Liver (tissue), 9 donors: ENCODE measurements around the gene TUBA3E. TPM values are rescaled to one million over a fixed set of nuclear protein-coding genes. Genes with fewer than 3 reads are reported as not detected.

Experiments used
- DNase-seq: peaks from one replicate; pipeline ENCODE4 v3.0.0-alpha.2; 2017; ENCODE audit warnings: low spot score
- H3K27ac ChIP-seq, 2 donors: one replicate each; pipeline ENCODE4 v1.7.0; 2013; ENCODE audit warnings: inconsistent platforms in 2 of 2, low read length in 2 of 2, control low read depth in 1 of 2, low read depth in 1 of 2, mild to moderate bottlenecking in 1 of 2
- H3K27me3 ChIP-seq, 4 donors: one replicate each; pipeline versions ENCODE4 v1.6.1 to v1.7.0; 2013; ENCODE audit warnings: low read length in 3 of 4, inconsistent platforms in 1 of 4, mild to moderate bottlenecking in 1 of 4, moderate library complexity in 1 of 4; ENCODE audit not compliant: control insufficient read depth in 4 of 4, insufficient read depth in 4 of 4
- H3K36me3 ChIP-seq, 4 donors: one replicate each; pipeline versions ENCODE4 v1.6.1 to v1.7.0; 2013; ENCODE audit warnings: low read length in 3 of 4, mild to moderate bottlenecking in 3 of 4, low read depth in 1 of 4, moderate library complexity in 1 of 4; ENCODE audit not compliant: control insufficient read depth in 4 of 4, insufficient read depth in 3 of 4
- H3K4me1 ChIP-seq, 4 donors: one replicate each; pipeline versions ENCODE4 v1.6.1 to v1.7.0; 2013; ENCODE audit warnings: low read length in 3 of 4, mild to moderate bottlenecking in 3 of 4, moderate library complexity in 1 of 4; ENCODE audit not compliant: control insufficient read depth in 4 of 4, insufficient read depth in 4 of 4
- H3K4me3 ChIP-seq, 3 donors: one replicate each; pipeline versions ENCODE4 v1.6.1 to v1.7.0; 2013; ENCODE audit warnings: low read length in 3 of 3, control low read depth in 1 of 3, low read depth in 1 of 3, mild to moderate bottlenecking in 1 of 3
- H3K9ac ChIP-seq, 2 donors: one replicate each; pipeline ENCODE4 v1.7.0; 2013; ENCODE audit warnings: low read length in 2 of 2, mild to moderate bottlenecking in 2 of 2, moderate library complexity in 2 of 2, control low read depth in 1 of 2, low read depth in 1 of 2
- H3K9me3 ChIP-seq, 4 donors: one replicate each; pipeline versions ENCODE4 v1.6.1 to v1.7.0; 2013; ENCODE audit warnings: low read length in 3 of 4; ENCODE audit not compliant: control insufficient read depth in 4 of 4
- ATF3 ChIP-seq: IDR thresholded peaks from 2 replicates; pipeline ENCODE4 v1.6.1; 2016; ENCODE audit warnings: antibody characterized with exemption
- CTCF ChIP-seq: fragments of 150-350 bp; IDR thresholded peaks from 2 replicates; pipeline ENCODE4 v1.5.1; 2017; ENCODE audit warnings: improper control_type of control experiment, low read depth, low read length; ENCODE audit not compliant: missing input control
- FOXA1 ChIP-seq: IDR thresholded peaks from 2 replicates; pipeline ENCODE4 v1.6.1; 2016; ENCODE audit warnings: antibody characterized with exemption
- FOXA2 ChIP-seq: IDR thresholded peaks from 2 replicates; pipeline ENCODE4 v1.6.1; 2016; ENCODE audit warnings: antibody characterized with exemption
- HNF4A ChIP-seq, 2 donors: conservative IDR thresholded peaks; 2 replicates each; pipeline ENCODE4 v1.6.1; 2016; ENCODE audit warnings: antibody characterized with exemption in 2 of 2, mild to moderate bottlenecking in 2 of 2
- HNF4G ChIP-seq: IDR thresholded peaks from 2 replicates; pipeline ENCODE4 v1.6.1; 2016; ENCODE audit warnings: antibody characterized with exemption
- JUND ChIP-seq, 2 donors: IDR thresholded peaks; 2 replicates each; pipeline ENCODE4 v1.6.1; 2016; ENCODE audit warnings: antibody characterized with exemption in 2 of 2
- MAX ChIP-seq: IDR thresholded peaks from 2 replicates; pipeline ENCODE4 v1.6.1; 2016; ENCODE audit warnings: antibody characterized with exemption
- NR2F2 ChIP-seq: IDR thresholded peaks from 2 replicates; pipeline ENCODE4 v1.6.1; 2016; ENCODE audit warnings: antibody characterized with exemption
- RAD21 ChIP-seq, 2 donors: IDR thresholded peaks; 2 replicates each; pipeline ENCODE4 v1.6.1; 2016; ENCODE audit warnings: antibody characterized with exemption in 2 of 2, mild to moderate bottlenecking in 2 of 2
- REST ChIP-seq: IDR thresholded peaks from 2 replicates; pipeline ENCODE4 v1.6.1; 2016; ENCODE audit warnings: antibody characterized with exemption, mild to moderate bottlenecking
- RXRA ChIP-seq, 2 donors: IDR thresholded peaks; 2 replicates each; pipeline ENCODE4 v1.6.1; 2017 to 2018; ENCODE audit warnings: antibody characterized with exemption in 2 of 2, mild to moderate bottlenecking in 1 of 2
- TAF1 ChIP-seq: conservative IDR thresholded peaks from 2 replicates; pipeline ENCODE4 v1.6.1; 2016; ENCODE audit warnings: antibody characterized with exemption, mild to moderate bottlenecking
- YY1 ChIP-seq: IDR thresholded peaks from 2 replicates; pipeline ENCODE4 v1.6.1; 2016; ENCODE audit warnings: antibody characterized with exemption, mild to moderate bottlenecking
- ZBTB33 ChIP-seq: IDR thresholded peaks from 2 replicates; pipeline ENCODE4 v1.6.1; 2016; ENCODE audit warnings: antibody characterized with exemption
- WGBS: extraction: QIAGEN DNeasy Blood & Tissue Kit; methylation state at CpG from one replicate; pipeline ENCODE4 v1.1.7; 2013; 5-methylcytosine and 5-hydroxymethylcytosine counted together
- polyA plus RNA-seq, 2 donors: library from polyadenylated mRNA; stranded (reverse) in 1 of 2; unstranded in 1 of 2; fragments of 200-250 nt in 1 of 2; fragments of >200 nt in 1 of 2; fragmentation: Nextera tagmentation in 1 of 2; extraction: Ambion mirVana in 1 of 2; gene quantifications; one replicate each; pipeline versions ENCODE4 v1.2.1 to v1.2.3, GENCODE V29; 2013 to 2015
- total RNA-seq, 2 donors: library from RNA; depleted of rRNA; stranded (reverse); fragments of >200 nt; gene quantifications; one replicate each; pipeline ENCODE4 v1.2.3, GENCODE V29; 2014
- donor health status: healthy.
- donor health status: healthy.
- donor health status: healthy.
- donor health status: healthy.
- donor health status: healthy.

TUBA3E gene
- total and polyA plus RNA-seq, 4 donors, result 0.05 to 0.31 TPM; not detected in 2

- TF ChIP-seq ATF3 (no peak), NR2F2 (no peak), RXRA (IDR thresholded peaks at IDR 0.05) (no peak), JUND (IDR thresholded peaks at IDR 0.05) (no peak)
These were observed 12.3 kb downstream of the TUBA3E start (continued) for GRCh38 chr2:130185896-130186295.

GRCh38 chr2:130185436-130185835 lies 12.8 kb downstream of the TUBA3E start:
- Histone ChIP-seq H3K4me3 (no peak overlapping the region), H3K9me3 (no peaks in the 10 kb centered on the region), H3K9ac (no peak overlapping the region), H3K27me3 (no peaks in the 10 kb centered on the region), H3K36me3 (peaks cover 0 to 3% (median 3%) of the 10 kb centered on the region in 4 donors), H3K4me1 (peaks cover 4 to 18% (median 12%) of the 10 kb centered on the region in 4 donors), H3K27ac (no peak overlapping the region)
- no peak for DNase-seq
- no peak for TF ChIP-seq REST
- TF ChIP-seq TAF1, result no peak
- TF ChIP-seq FOXA2, result no peak
- TF ChIP-seq ZBTB33, result no peak
- TF ChIP-seq FOXA1, result no peak
- TF ChIP-seq RXRA (IDR thresholded peaks at IDR 0.05), result no peak
- TF ChIP-seq NR2F2, result no peak
- TF ChIP-seq ATF3, result no peak
- TF ChIP-seq RAD21 (IDR thresholded peaks at IDR 0.05), result no peak
- WGBS, result 98% methylated on average over 10 of the region's 10 CpGs

GRCh38 chr2:130183512-130184373 lies 14.5 kb downstream of the TUBA3E start:
- peaks cover 5 to 22% (median 17%) of the 10 kb centered on the region in 4 donors for H3K4me1 ChIP-seq
- H3K27ac ChIP-seq, result no peak overlapping the region
- peaks cover 0 to 3% (median 1%) of the 10 kb centered on the region in 4 donors for H3K36me3 ChIP-seq
- DNase-seq, result no peak
- H3K9me3 ChIP-seq, result no peaks in the 10 kb centered on the region
- no peak overlapping the region for H3K4me3 ChIP-seq
- 86% methylated on average over 26 of the region's 26 CpGs for WGBS
- H3K27me3 ChIP-seq, result no peaks in the 10 kb centered on the region
- H3K9ac ChIP-seq, result peak overlapping the region in 1 of 2 donors; percentile 27
- TF ChIP-seq HNF4A (conservative IDR thresholded peaks at IDR 0.05) (no peak), ZBTB33 (no peak), YY1 (no peak), MAX (no peak), FOXA2 (no peak), RXRA (IDR thresholded peaks at IDR 0.05) (no peak), CTCF (no peak), ATF3 (no peak), NR2F2 (no peak), HNF4G (no peak), FOXA1 (no peak)
